ENCODE results near the gene NR4A3. TPM values are rescaled to one million over a fixed set of nuclear protein-coding genes. Genes with fewer than 3 reads are reported as not detected.
A peak's percentile ranks its signal among the peaks of the same experiment; 100 is the strongest.

The NR4A3 gene
- total RNA-seq, 1 donor from 2014 or later, result not detected

DNA sequence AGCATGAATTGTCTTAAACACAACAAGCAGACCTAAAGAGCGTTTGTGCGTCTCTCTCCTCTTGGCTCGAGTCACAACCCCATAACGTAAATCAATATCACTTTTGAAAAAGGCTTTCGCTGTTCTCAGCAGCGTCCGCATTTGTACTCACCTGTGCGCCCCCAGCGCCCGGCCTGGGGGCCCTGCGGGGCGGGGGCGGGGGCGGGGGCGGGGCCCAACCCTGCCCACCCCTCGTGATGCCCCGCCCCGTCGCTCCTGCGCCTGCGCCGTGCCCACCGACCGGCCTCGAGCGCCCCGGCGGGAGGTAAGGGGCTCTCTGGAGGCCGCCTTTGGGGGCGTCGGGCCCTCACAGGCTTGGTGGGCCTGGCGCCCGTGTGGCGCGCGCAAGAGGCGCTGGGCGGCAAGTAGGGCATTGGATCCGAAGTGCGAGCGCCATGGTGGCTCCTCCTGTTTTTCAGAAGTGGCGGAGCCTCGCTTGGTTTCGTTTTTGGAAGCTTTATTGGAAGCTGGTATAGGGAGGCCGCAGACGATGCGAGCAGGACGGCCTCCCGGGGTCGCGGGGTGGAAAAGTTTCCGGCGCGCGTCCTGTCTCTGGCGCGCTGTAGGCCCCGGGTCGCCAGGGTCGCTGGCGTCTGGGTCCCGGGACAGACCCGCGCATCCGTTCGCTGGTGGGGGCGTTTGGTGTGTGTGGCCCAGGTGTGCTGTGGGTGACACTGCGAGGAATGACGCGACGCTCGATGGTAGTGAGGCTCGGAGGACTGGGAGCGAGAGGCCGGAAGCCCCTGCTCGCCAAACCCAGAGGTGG lies 84.9 kb downstream of the NR4A3 start, which contains the start of gene STX17:
Gene STX17 (plus strand): TSS at position 252 of the 805 bp plus-strand sequence. CDS start 8,586 bp downstream, outside the sequence.
- TF ChIP-seq, protein P1, sequence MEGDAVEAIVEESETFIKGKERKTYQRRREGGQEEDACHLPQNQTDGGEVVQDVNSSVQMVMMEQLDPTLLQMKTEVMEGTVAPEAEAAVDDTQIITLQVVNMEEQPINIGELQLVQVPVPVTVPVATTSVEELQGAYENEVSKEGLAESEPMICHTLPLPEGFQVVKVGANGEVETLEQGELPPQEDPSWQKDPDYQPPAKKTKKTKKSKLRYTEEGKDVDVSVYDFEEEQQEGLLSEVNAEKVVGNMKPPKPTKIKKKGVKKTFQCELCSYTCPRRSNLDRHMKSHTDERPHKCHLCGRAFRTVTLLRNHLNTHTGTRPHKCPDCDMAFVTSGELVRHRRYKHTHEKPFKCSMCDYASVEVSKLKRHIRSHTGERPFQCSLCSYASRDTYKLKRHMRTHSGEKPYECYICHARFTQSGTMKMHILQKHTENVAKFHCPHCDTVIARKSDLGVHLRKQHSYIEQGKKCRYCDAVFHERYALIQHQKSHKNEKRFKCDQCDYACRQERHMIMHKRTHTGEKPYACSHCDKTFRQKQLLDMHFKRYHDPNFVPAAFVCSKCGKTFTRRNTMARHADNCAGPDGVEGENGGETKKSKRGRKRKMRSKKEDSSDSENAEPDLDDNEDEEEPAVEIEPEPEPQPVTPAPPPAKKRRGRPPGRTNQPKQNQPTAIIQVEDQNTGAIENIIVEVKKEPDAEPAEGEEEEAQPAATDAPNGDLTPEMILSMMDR (conservative IDR thresholded peaks at IDR 0.05; ENCODE audit: low read depth, low read length), result no peak
- DNase-seq (ENCODE audit: low read depth), result peak; percentile 15
- peak within 1 kb of the TSS; percentile 76 for H3K4me3 ChIP-seq (ENCODE audit: low read depth, low read length)

DNA sequence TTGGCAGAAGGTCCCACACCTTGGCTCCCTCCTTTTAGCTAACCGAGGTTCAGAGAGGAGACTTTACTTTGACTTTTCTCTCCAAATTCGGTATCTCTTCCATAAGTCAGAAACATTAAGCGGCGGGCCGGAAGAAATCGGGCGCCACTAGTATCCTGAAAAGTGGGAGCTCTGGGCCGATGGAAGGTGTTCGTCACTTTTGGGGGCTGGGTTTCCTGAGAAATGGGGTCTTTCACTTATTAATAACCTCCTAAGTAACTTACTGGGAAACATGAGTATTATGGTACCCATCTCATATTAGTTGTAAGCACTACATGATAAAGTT lies 85.5 kb downstream of the NR4A3 start:
- TF ChIP-seq, protein P1 (conservative IDR thresholded peaks at IDR 0.05; ENCODE audit: low read depth, low read length), result no peak
- DNase-seq (ENCODE audit: low read depth), result no peak
- peak overlapping the region; percentile 76 for H3K4me3 ChIP-seq (ENCODE audit: low read depth, low read length)

DNA sequence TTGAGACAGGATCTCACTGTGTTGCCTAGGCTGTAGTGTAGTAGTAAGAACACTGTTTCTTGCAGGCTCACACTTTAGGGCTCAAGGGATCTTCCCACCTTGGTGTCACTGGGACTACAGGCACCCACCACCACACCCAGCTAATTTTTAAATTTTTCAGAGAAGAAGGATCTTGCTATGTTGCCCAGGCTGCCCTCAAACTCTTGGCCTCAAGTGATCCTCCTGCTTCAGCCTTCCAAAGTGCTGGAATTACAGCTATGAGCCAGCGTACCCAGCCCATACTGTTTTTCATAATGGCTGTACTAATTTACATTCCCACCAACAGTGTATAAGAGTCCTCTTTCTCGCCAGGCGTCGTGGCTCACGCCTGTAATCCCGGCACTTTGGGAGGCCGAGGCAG lies 89.9 kb downstream of the NR4A3 start:
- TF ChIP-seq, protein P1 (conservative IDR thresholded peaks at IDR 0.05; ENCODE audit: low read depth, low read length), result no peak
- DNase-seq (ENCODE audit: low read depth), result no peak
- H3K4me3 ChIP-seq (ENCODE audit: low read depth, low read length), result no peak overlapping the region

Other genes with a start within 250 kb of the NR4A3 start
- gene STX17, start 84.8 kb downstream of the NR4A3 start, total RNA-seq, result 18.3 and 20.3 TPM in 2 replicates

Data from epithelial cell of proximal tubule (primary cell).